Kidney (tissue), 14 donors: ENCODE data around the gene NOTCH1. TPM values are rescaled to one million over a fixed set of nuclear protein-coding genes. Genes with fewer than 3 reads are reported as not detected.

ENCODE experiments used
- DNase-seq, 5 donors: peaks; one replicate each; pipeline ENCODE4 v3.0.0-alpha.2; 2013 to 2020
- FAIRE-seq: peaks from 2 replicates; lab custom pipeline; 2012; peaks lifted over from hg19 to GRCh38; lab: Jason Lieb, UNC
- H3K27ac ChIP-seq, 2 donors: one replicate each; pipeline ENCODE4 v1.7.0; 2013; ENCODE audit warnings: low read depth in 2 of 2, low read length in 2 of 2, inconsistent platforms in 1 of 2
- H3K27me3 ChIP-seq: one replicate; pipeline ENCODE4 v1.7.1; 2013; ENCODE audit warnings: low read length, inconsistent platforms; ENCODE audit not compliant: control insufficient read depth, insufficient read depth
- H3K36me3 ChIP-seq, 3 donors: one replicate each; pipeline versions ENCODE4 v1.7.0 to v1.7.1; 2013; ENCODE audit warnings: low read length in 3 of 3, control low read depth in 1 of 3, inconsistent platforms in 1 of 3; ENCODE audit not compliant: insufficient read depth in 3 of 3, control insufficient read depth in 2 of 3
- H3K4me1 ChIP-seq, 3 donors: one replicate each; pipeline versions ENCODE4 v1.7.0 to v1.7.1; 2013; ENCODE audit warnings: low read length in 3 of 3, inconsistent platforms in 1 of 3, low read depth in 1 of 3; ENCODE audit not compliant: control insufficient read depth in 2 of 3, insufficient read depth in 2 of 3
- H3K4me3 ChIP-seq, 3 donors: one replicate each; pipeline versions ENCODE4 v1.7.0 to v1.8.1; 2013; ENCODE audit warnings: low read length in 3 of 3, control low read depth in 1 of 3, inconsistent platforms in 1 of 3
- H3K9ac ChIP-seq, 3 donors: one replicate each; pipeline versions ENCODE4 v1.7.0 to v1.7.1; 2013; ENCODE audit warnings: low read length in 3 of 3, control low read depth in 1 of 3, inconsistent platforms in 1 of 3
- H3K9me3 ChIP-seq, 3 donors: one replicate each; pipeline versions ENCODE4 v1.7.0 to v1.7.1; 2013; ENCODE audit warnings: low read length in 3 of 3, control low read depth in 1 of 3, inconsistent platforms in 1 of 3; ENCODE audit not compliant: control insufficient read depth in 2 of 3, insufficient read depth in 1 of 3
- CTCF ChIP-seq: IDR thresholded peaks from 3 replicates; pipeline ENCODE4 v1.5.1; 2012; ENCODE audit warnings: mild to moderate bottlenecking, moderate library complexity, borderline replicate concordance; ENCODE audit not compliant: insufficient read depth; ENCODE audit errors: extremely low read depth
- intact Hi-C: fragments of 100-400 bp; cut with DNase I; formaldehyde crosslinking; loops from one replicate; pipeline ENCODE4 v1.11.1; 2022
- polyA plus RNA-seq: library from polyadenylated mRNA; stranded (reverse); fragments of 350-450 nt; fragmentation: Illumina TruSeq; extraction: RNeasy Lipid Tissue Mini Kit (QIAGEN cat#74804); gene quantifications from one replicate; pipeline ENCODE4 v1.2.3, GENCODE V29; 2014; ENCODE audit warnings: low read depth, low replicate concordance; ENCODE audit not compliant: insufficient read depth
- total RNA-seq: library from RNA; stranded (reverse); fragmentation: NEBNext Ultra II Directional; extraction: Animal tissue kit (Norgen Biotek cat#: 25700); gene quantifications from one replicate; pipeline ENCODE4 v1.2.1, GENCODE V29; 2021
- donor health status: control.
- donor health status: control.
- donor health status: control.
- donor health status: control.
- donor health status: control.
- donor health status: DM: yes; HTN: yes; CAD: no.
- donor health status: Normal renal cell carcinoma (clear cell type).

The NOTCH1 gene
- total and polyA plus RNA-seq, 2 donors from 2014 or later: 6.5 to 77.2 TPM

- intact Hi-C loops: loop anchor here (10.0 kb wide), 1 partner anchor 79 kb away; no protein-coding TSS in a partner anchor
- Histone ChIP-seq H3K9me3 (no peaks in the 10 kb centered on the region), H3K27ac (peak overlapping the region; percentile 80 to 84), H3K36me3 (peaks cover 0 to 4% (median 0%) of the 10 kb centered on the region in 3 donors), H3K9ac (no peak overlapping the region), H3K4me1 (peaks cover 0 to 51% (median 25%) of the 10 kb centered on the region in 3 donors), H3K27me3 (no peaks in the 10 kb centered on the region), H3K4me3 (peak overlapping the region in 1 of 3 donors; percentile 82)
- no peak for DNase-seq
- no peak for FAIRE-seq
- TF ChIP-seq CTCF: no peak
Observed at GRCh38 chr9:136545692-136545964, 220 bp downstream of the NOTCH1 start.

- no peaks in the 10 kb centered on the region for H3K27me3 ChIP-seq
- H3K36me3 ChIP-seq: peaks cover 0 to 4% (median 0%) of the 10 kb centered on the region in 3 donors
- no peaks in the 10 kb centered on the region for H3K9me3 ChIP-seq
- H3K4me3 ChIP-seq: peak overlapping the region; percentile 67 to 82 (median 79)
- H3K4me1 ChIP-seq: peaks cover 0 to 51% (median 25%) of the 10 kb centered on the region in 3 donors
- peak overlapping the region; percentile 80 to 84 for H3K27ac ChIP-seq
- FAIRE-seq: no peak
- intact Hi-C loops: loop anchor here (10.0 kb wide), 1 partner anchor 80 kb away; no protein-coding TSS in a partner anchor
- TF ChIP-seq CTCF: no peak
- DNase-seq: peak in 1 of 5 donors; percentile 59
- H3K9ac ChIP-seq: peak overlapping the region; percentile 28 to 69 (median 30)
Observed at GRCh38 chr9:136544964-136545691, 720 bp downstream of the NOTCH1 start.

- intact Hi-C loops: loop anchor here (10.0 kb wide), 1 partner anchor 80 kb away; no protein-coding TSS in a partner anchor
- DNase-seq: peak in 1 of 5 donors; percentile 73
- Histone ChIP-seq H3K27ac (peak overlapping the region; percentile 80 to 84), H3K4me3 (peak overlapping the region; percentile 67 to 82 (median 79)), H3K27me3 (no peaks in the 10 kb centered on the region), H3K36me3 (peaks cover 0 to 4% (median 0%) of the 10 kb centered on the region in 3 donors), H3K4me1 (peaks cover 0 to 51% (median 25%) of the 10 kb centered on the region in 3 donors), H3K9ac (peak overlapping the region; percentile 28 to 69 (median 30)), H3K9me3 (no peaks in the 10 kb centered on the region)
- no peak for TF ChIP-seq CTCF
- FAIRE-seq: no peak
Observed at GRCh38 chr9:136544548-136544963, 1.3 kb downstream of the NOTCH1 start.
